ENCODE data around the gene MSI2.

The MSI2 gene

DNA sequence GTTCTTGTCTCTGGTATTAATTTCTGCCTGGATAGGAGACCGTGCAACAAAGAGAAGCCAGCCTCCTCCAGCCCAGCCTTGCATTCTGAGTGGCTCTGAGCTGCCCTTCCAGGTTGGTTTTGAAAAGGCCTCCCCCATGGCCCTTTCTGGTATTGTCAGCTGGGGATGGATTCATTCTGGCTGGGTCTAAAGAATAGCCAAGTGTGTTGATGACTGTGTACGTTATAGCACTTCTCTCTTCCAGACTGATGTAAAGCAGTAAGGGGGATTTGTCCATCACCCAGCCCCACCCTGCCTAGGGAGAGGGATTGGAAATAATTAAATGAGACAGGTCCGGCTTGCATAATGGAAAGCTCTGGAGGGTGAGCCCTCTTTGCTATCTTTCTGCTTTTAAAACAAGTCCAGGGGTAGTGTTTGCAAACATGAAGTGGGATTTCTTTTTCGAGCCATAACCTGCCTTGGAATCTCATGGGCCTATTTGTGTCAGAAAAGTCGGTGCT lies 146.4 kb downstream of the MSI2 start:
- DNase-seq = no peak

DNA sequence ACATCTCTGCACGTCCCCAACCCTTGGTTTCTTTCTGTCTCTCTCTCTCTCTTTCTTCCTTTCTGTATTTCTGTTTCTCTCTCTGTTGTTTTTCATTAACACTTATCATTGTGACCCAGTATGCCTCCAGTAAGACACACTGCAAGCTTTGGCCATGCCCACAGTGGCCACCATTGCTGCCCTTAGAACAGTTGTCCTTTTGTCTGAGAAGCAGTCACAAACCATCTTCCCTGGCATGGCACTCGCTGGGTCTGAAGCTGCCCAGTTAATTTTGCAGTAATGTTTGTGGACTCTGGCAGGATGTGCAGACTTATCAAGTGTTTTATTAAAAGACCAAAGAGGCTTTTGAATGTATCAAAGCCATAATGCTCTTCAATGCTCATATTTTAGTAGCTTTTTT lies 146.9 kb downstream of the MSI2 start:
- no peak for DNase-seq

- no peak for DNase-seq
Observed at GRCh38 chr17:57404073-57404472, 147.8 kb downstream of the MSI2 start.

- DNase-seq = no peak
Observed at GRCh38 chr17:57404795-57405490, 148.6 kb downstream of the MSI2 start.

DNA sequence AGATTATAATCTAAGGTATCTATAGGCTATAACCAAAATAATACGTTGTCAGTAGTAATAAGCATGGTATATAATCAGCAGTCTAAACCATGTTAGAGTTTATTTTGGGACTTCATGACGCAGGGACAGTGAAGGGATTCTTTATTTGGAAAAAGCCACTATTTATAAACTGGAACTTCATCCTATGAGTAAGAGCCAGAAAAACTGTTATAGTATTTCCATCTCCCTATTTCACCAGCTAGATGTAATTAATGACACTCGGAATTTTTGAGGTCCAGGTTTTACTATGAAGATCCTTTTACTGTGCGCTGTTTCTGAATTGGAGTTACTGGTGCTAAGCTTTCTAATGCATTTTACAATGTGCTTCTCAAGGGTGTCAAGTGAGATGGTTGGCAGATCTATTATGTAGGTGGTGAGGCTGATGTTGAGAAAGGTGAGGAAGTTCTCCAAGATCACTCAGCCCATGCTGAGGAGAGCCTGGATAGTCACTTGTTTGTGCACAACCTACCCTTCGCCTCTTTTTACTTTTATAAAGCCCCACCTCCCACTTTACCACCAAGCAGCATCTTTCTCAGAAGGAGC lies 149.3 kb downstream of the MSI2 start:
- no peak for DNase-seq

DNA sequence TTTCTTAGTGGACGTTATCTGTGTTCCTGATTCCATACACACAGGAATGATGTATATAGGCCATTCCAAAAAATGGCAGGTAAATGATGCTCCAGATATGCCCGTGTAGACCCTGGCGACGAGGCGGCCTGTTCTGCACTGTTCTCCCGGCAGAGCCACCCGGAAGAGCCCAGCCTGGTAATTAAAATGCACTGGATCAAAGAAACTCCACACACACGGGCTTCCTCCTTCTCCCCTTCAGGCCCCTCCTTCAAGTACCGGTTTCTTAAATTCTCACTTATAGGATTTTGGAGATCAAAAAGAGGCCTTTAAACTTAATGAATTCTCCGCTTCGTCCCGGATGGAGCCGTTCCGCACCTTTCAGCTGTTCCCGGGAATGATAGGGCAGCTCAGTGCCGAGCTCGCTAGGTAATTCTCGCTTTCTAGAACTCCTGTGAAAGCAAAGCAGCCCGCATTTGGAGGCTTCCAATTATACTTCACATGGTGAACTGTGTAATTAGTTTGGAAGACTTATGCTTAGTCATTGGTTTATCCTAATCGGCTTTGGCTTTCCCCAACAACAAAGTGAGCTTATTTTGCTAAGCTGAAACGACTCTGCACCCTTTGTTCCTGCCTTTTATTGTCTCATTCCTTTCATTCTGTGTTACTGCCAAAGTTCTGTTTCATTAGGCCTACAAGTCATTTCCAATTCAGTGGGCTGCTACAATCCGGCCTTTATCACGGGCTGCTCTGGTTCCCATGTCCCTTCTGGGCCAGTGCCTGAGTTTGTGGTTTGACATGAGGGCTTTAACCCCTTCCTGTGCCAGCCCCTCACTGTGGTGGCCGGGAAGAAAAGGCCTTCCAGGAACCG lies 150.0 kb downstream of the MSI2 start:
- no peak for DNase-seq

- DNase-seq = no peak
Observed at GRCh38 chr17:57406981-57407286, 150.6 kb downstream of the MSI2 start.

DNA sequence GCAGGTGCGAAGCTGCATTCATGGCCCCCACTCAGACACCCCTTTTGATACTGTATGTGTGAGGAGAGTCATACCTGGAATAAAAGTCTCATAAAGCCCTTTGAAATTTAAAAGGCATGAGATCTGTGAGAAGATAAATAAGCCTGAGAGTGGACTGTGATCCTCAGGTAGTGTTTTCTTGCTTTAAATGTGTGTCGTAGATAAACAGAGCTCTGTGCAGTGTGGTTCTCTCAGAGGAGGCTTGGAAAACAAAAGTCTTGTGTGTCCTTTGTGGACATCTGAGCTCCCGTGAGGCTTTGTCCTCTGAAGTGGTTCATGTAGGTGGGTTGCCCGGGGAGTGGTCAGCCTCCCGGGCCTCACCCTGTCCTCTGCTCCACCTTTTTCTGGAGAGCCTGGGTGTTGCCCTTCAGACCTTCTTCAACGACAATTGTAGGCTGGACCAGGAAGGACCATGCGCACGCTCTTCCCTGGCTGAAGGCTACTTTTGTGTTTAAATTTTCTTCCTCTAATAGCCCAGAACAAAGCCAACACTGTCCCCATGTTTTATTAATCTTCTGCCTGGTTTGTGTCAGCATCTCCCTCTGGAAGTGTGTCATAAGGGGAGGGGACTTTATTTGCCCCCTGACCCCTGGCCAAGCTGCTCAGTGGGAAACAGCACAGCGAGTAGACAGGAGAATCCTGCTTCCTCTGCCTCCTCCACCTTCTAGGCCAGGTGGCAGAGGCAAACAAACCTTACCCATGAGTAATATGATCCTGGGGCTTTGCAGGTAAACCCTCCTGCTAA lies 151.2 kb downstream of the MSI2 start:
- DNase-seq = no peak

- DNase-seq = no peak
Observed at GRCh38 chr17:57408071-57408811, 151.9 kb downstream of the MSI2 start.

GRCh38 chr17:57410169-57410568 lies 153.8 kb downstream of the MSI2 start:
- DNase-seq = no peak

DNA sequence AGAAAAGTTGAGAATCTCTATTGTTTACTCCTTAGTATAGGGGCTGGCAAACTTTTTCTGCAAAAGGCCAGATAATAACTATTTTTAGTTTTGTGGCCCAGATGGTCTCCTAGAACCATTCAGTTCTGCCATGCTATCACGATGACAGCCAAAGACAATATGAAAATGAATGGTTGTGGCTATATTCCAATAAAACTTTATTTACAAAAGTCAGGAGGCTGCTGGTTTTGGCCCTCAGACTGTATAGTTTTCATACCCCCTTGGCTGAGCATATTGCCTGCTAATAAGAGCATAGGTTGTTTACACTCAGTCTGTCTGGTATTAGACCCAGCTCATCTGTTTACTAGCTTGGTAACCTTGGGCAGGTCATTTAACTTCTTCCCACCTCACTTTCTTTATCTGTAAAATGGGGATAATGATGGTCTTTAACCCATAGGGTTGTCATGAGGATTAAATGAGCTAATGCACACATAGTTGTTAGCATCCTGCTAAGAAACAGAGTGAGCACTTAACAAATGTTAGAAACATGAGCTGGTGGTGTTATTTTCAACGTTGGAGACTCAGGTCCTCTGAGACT lies 156.3 kb downstream of the MSI2 start:
- peak; percentile 16 to 56 for DNase-seq

DNA sequence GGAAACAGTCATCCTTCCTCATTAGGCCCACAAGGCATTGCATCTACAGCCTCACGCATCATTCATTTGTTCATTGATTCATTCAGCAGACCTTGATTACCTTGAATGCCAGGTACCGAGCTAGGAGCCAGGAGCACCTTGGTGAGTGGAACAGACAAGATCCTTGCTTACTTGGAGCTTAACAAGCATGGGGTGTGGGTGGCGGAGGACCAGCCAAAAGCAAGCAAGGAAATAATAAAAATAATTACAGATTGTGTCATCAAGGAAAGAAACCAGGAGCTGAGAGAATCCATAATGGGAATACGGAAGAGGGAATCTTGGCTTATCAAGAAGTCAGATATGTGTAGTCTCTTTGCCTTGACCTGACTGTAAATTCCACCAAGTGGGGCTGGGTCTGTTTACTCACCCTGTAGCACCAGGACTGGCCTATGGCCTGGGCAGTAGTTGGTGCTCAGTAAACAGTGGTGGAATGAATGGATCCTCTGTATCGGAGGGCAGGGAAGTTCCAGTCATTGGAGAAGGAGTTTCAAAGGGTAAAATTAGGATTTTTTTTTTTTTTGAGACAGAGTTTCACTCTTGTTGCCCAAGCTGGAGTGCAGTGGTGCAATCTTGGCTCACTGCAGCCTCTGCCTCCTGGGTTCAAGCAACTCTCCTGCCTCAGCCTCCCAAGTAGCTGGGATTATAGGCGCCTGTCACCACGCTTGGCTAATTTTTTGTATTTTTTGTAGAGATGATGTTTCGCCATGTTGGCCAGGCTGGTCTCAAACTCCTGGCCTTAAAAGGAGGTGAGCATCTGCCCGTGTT lies 157.7 kb downstream of the MSI2 start:
- no peak for DNase-seq

DNA sequence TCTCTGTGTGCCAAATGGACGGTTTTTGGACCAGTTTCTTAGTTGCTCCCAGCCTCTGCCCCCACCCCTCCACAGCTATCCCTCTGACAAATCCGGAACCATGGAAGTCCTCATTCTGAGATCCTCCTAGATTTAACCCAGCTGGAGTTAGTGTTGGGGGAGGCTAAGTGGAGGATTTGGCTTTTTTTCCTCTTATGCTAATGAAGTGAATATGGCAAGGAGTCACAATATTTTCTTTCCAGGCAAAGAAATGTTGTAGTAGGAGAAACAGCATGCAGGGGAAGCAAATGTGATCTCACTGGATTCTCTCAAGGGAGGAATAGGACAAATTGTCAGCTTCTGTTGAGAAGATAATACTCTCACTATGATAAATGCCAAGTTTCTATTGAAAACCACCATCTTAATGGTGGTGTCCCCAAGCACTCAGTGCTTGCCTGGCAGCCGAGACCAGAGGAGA lies 159.5 kb downstream of the MSI2 start:
- DNase-seq = no peak

- no peak for DNase-seq
Observed at GRCh38 chr17:57416369-57416768, 160.0 kb downstream of the MSI2 start.

DNA sequence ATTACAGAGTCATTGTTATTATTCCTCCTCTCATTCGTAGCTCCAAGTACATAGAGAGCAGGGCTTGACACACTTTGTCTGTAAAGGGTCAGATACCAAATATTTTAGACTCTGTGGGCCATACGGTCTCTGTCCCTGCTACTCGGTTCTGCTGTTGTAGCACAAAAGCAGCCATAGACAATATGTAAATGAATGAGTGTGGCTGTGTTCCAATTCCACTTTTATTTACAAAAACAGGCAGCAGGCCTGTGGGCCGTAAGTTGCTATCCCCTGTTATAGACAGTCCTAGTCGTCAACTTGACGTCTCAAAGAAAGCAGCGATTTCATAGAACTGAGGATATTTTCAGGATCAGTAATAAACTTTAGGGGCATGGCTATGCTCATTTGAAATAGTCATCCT lies 161.6 kb downstream of the MSI2 start:
- DNase-seq = no peak

- no peak for DNase-seq
Observed at GRCh38 chr17:57418463-57419246, 162.3 kb downstream of the MSI2 start.

- no peak for DNase-seq
Observed at GRCh38 chr17:57419940-57420550, 163.7 kb downstream of the MSI2 start.

DNA sequence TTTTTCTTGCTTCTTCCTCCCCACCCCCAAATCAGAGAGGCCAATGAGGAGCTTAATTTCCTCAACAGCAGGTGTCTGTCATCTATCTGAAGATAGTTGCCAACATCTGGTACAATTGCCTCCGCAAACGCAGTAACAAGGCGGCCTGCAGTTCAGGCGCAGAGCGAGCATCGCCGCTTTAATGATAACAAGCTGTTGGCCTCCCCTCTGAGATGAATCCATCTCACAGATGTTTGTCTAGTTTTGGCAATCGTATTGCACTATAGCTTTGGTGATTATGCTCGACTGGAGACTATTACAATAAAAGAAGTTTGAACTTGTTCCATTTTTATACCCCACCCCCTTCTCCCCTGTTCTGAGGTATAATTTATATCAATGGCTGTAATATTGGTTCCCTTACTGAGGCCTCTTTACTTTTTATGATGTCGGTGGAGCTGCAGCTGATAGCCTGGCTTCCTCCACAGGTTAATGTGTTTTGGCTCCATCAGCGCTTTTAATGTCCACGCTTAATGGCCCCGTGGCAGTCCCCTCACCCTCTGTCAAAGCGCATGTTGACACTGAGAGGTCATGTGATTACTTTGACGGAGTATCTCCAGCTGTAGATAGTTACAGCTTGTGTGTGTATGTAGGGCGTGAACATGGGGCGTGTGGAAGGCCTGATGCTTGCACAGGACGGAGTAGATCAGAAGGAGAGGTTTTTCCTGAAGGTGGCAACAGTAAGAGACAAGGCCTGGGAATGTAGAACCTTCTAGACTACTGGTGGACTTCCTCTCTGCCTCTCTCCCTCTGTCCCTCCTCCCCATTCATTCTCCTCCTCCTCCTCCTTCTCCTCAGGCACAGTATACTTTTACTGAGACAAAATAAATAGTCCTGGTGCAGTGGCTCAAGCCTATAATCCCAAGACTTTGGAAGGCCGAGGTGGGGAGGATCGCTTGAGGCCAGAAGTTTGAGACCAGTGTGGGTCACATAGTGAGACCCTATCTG lies 164.7 kb downstream of the MSI2 start:
- peak in 1 of 2 experiments; percentile 58 for DNase-seq

All from NCI-H446 (cell line).